A673 (cell line): ENCODE results near the gene RAB3B. TPM values are rescaled to one million over a fixed set of nuclear protein-coding genes. Genes with fewer than 3 reads are reported as not detected.
A peak's percentile ranks its signal among the peaks of the same experiment; 100 is the strongest.

Experiments used
- BruUV-seq: library from RNA; stranded (reverse); fragments of 400-500 nt; replicated peaks from 2 replicates; lab custom pipeline; 2021; lab: Mats Ljungman, UMichigan
- CTCF ChIA-PET: fragments of 300-600 bp; sonication (Branson Sonifier 250); formaldehyde crosslinking; loops from one replicate; lab custom pipeline; 2022; ENCODE audit warnings: antibody characterized with exemption; lab: Charles Lee
- POLR2A ChIA-PET: fragments of 300-600 bp; sonication (Branson Sonifier 250); formaldehyde crosslinking; loops from one replicate; lab custom pipeline; 2022; ENCODE audit warnings: antibody characterized with exemption; ENCODE audit not compliant: low non-redundant PET; lab: Charles Lee
- DNase-seq: peaks from one replicate; pipeline ENCODE4 v3.0.0-alpha.2; 2015; ENCODE audit warnings: low spot score
- H3K27ac ChIP-seq: fragments of 200-600 bp; sonication (generic); 2 replicates; pipeline ENCODE4 v1.5.1; 2016; ENCODE audit warnings: mixed run types, low read depth, mild to moderate bottlenecking, mixed read lengths, antibody characterized with exemption, low read length; ENCODE audit not compliant: poor library complexity, severe bottlenecking
- H3K27me3 ChIP-seq: fragments of 200-600 bp; sonication (generic); replicated peaks from 2 replicates; pipeline ENCODE4 v1.6.1; 2017; ENCODE audit warnings: mixed run types, low read depth, mild to moderate bottlenecking, mixed read lengths, antibody characterized with exemption, low read length; ENCODE audit not compliant: insufficient read depth, poor library complexity
- H3K36me3 ChIP-seq: fragments of 200-600 bp; sonication (generic); 2 replicates; pipeline ENCODE4 v1.6.1; 2016; ENCODE audit warnings: mixed run types, mild to moderate bottlenecking, mixed read lengths, antibody characterized with exemption, low read length; ENCODE audit not compliant: insufficient read depth, poor library complexity, severe bottlenecking
- H3K4me1 ChIP-seq: fragments of 200-600 bp; sonication (generic); 2 replicates; pipeline ENCODE4 v1.6.1; 2017; ENCODE audit warnings: mixed run types, mild to moderate bottlenecking, mixed read lengths, antibody characterized with exemption, low read length; ENCODE audit not compliant: insufficient read depth, poor library complexity, severe bottlenecking
- H3K4me3 ChIP-seq: fragments of 200-600 bp; sonication (generic); 2 replicates; pipeline ENCODE4 v1.5.1; 2016; ENCODE audit warnings: low read depth, mixed run types, mild to moderate bottlenecking, mixed read lengths, low read length; ENCODE audit not compliant: poor library complexity, severe bottlenecking
- H3K9me3 ChIP-seq: fragments of 200-600 bp; sonication (generic); 2 replicates; pipeline ENCODE4 v1.6.1; 2016; ENCODE audit warnings: mixed run types, low read depth, mild to moderate bottlenecking, mixed read lengths, antibody characterized with exemption, low read length; ENCODE audit not compliant: poor library complexity, severe bottlenecking
- EZH2 ChIP-seq: fragments of 200-600 bp; sonication (generic); IDR thresholded peaks from 2 replicates; pipeline ENCODE4 v1.6.1; 2017; ENCODE audit warnings: borderline replicate concordance, low read depth, mild to moderate bottlenecking, mixed read lengths, antibody characterized with exemption, low read length; ENCODE audit not compliant: poor library complexity, severe bottlenecking
- intact Hi-C: fragments of 100-400 bp; cut with micrococcal nuclease; formaldehyde crosslinking; loops from one replicate; pipeline ENCODE4 v1.10.0; 2022; ENCODE audit not compliant: unreplicated experiment
- total RNA-seq: library from RNA; stranded (reverse); gene quantifications from 2 replicates; pipeline ENCODE4 v1.2.3, GENCODE V29; 2021
- TF ChIP-seq, protein P1 (sequence below): fragments of 300-800, 200-600 bp; sonication (generic); conservative IDR thresholded peaks from 2 replicates; pipeline ENCODE4 v1.5.1; 2017; ENCODE audit warnings: low read depth, mild to moderate bottlenecking, antibody characterized with exemption, low read length, moderate library complexity, mixed read lengths

Gene RAB3B
- total RNA-seq, 1 experiment from 2014 or later: 25.5 TPM

DNA sequence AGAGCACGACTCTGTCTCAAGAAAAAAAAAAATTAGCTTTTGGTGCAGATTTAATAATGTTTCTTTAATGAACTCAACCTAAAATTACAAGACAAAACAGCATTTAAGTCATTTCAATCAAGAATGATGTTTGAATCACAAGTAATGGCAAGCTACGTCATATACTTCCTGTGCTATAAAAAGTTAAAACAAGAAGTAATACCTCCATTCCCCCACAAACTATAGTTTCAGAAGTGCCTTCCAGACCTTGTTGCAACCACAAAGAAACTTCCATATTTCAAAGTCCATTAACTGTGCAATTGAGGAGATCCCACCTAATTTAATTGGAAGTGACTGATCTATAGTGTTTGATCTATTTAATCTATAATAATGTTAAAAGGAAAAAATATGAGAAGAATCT is 127.1 kb downstream of the RAB3B start:
- TF ChIP-seq, protein P1, sequence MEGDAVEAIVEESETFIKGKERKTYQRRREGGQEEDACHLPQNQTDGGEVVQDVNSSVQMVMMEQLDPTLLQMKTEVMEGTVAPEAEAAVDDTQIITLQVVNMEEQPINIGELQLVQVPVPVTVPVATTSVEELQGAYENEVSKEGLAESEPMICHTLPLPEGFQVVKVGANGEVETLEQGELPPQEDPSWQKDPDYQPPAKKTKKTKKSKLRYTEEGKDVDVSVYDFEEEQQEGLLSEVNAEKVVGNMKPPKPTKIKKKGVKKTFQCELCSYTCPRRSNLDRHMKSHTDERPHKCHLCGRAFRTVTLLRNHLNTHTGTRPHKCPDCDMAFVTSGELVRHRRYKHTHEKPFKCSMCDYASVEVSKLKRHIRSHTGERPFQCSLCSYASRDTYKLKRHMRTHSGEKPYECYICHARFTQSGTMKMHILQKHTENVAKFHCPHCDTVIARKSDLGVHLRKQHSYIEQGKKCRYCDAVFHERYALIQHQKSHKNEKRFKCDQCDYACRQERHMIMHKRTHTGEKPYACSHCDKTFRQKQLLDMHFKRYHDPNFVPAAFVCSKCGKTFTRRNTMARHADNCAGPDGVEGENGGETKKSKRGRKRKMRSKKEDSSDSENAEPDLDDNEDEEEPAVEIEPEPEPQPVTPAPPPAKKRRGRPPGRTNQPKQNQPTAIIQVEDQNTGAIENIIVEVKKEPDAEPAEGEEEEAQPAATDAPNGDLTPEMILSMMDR: no peak
- no peak for TF ChIP-seq EZH2
- Histone ChIP-seq H3K9me3 (no peaks in the 10 kb centered on the region), H3K4me1 (peaks cover 56% of the 10 kb centered on the region), H3K27me3 (no peaks in the 10 kb centered on the region), H3K36me3 (peaks cover 22% of the 10 kb centered on the region), H3K27ac (peak overlapping the region; percentile 1), H3K4me3 (no peak overlapping the region)
- CTCF ChIA-PET: no interaction called here
- BruUV-seq: no TSS peak
- intact Hi-C loops: no loop called here
- POLR2A ChIA-PET: interaction anchor here (0.7 kb wide), 1 partner anchor 13 kb away, joined by 5 read pairs; no protein-coding TSS in a partner anchor
- no peak for DNase-seq

DNA sequence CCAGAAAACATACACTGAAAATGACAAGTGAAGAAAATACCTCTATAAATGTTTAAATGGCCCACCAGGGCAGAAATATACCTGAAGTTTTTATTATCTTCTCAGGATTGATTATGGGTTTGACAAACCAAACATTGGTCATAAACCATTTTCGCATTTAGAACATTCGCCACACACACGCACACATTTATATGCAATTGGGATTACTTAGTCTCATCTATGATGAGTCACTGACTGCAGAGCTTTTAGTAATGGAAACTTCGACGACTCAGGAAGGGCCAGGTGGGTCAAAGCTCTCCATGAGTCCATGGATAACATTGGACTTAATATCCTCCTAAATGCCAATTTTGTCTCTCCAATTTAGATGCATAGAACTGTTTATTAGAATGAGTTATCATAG is 128.8 kb downstream of the RAB3B start:
- no peak for DNase-seq
- CTCF ChIA-PET: no interaction called here
- POLR2A ChIA-PET: no interaction called here

DNA sequence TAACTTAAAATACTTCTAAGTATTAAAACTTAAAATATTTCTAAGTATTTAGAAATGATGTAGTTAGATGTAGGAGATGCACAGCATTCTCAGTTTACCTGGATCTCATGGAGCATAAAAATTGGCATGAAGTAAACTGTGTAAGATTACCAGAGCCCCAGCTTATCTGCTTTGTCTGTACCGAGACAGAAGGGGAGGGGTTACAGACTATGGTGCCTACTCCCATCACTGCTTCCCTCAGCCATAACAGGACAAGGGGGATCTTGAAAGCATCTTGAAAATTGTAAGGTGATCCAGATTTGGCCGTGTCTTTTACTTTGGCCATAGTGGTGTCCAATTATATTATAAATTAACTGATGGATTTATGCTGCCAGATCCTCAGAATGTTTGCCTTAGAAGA is 130.8 kb downstream of the RAB3B start:
- intact Hi-C loops: no loop called here
- TF ChIP-seq, protein P1: no peak
- TF ChIP-seq EZH2: no peak
- H3K36me3 ChIP-seq: peaks cover 35% of the 10 kb centered on the region
- peaks cover 41% of the 10 kb centered on the region for H3K4me1 ChIP-seq
- H3K4me3 ChIP-seq: no peak overlapping the region
- H3K27ac ChIP-seq: no peak overlapping the region
- H3K9me3 ChIP-seq: no peaks in the 10 kb centered on the region
- no TSS peak for BruUV-seq
- ChIA-PET CTCF (no interaction called here), POLR2A (interaction anchor here (0.5 to 0.7 kb wide), 2 partner anchors 11 to 106 kb away, joined by 3 to 6 read pairs; no protein-coding TSS in a partner anchor)
- DNase-seq: no peak
- no peaks in the 10 kb centered on the region for H3K27me3 ChIP-seq

More for the DNA sequence above, 128.8 kb downstream of the RAB3B start:
- Histone ChIP-seq H3K4me1 (peaks cover 53% of the 10 kb centered on the region), H3K4me3 (no peak overlapping the region), H3K27me3 (no peaks in the 10 kb centered on the region), H3K27ac (peak overlapping the region; percentile 35), H3K36me3 (peaks cover 22% of the 10 kb centered on the region), H3K9me3 (no peaks in the 10 kb centered on the region)
- TF ChIP-seq EZH2: no peak
- TF ChIP-seq, protein P1: no peak
- intact Hi-C loops: no loop called here
- BruUV-seq: no TSS peak
